Activated T-helper 17 cell treated with anti-CD3 and anti-CD28 coated beads, Interleukin-2, amount 50 U/mL, for 72 hours (primary cell): ENCODE measurements around the gene MAML2. TPM values are rescaled to one million over a fixed set of nuclear protein-coding genes. Genes with fewer than 3 reads are reported as not detected.

Experiments used
- ATAC-seq: fragments of 150-1000 bp; cut with Tn5 transposase; replicated peaks from 2 replicates; pipeline ENCODE4 v1.10.0; 2021; ENCODE audit warnings: mild to moderate bottlenecking, moderate library complexity
- H3K27ac Mint-ChIP-seq: one replicate; pipeline ENCODE4 v1.8.0; 2022; ENCODE audit warnings: mixed read lengths
- H3K27me3 Mint-ChIP-seq: one replicate; pipeline ENCODE4 v1.8.0; 2022; ENCODE audit warnings: mixed read lengths
- H3K36me3 Mint-ChIP-seq: one replicate; pipeline ENCODE4 v1.8.0; 2022; ENCODE audit warnings: low read depth, mild to moderate bottlenecking, mixed read lengths
- H3K4me1 Mint-ChIP-seq: one replicate; pipeline ENCODE4 v1.8.0; 2022; ENCODE audit warnings: mixed read lengths
- H3K4me3 Mint-ChIP-seq: one replicate; pipeline ENCODE4 v1.8.0; 2022; ENCODE audit warnings: mild to moderate bottlenecking, mixed read lengths
- H3K9me3 Mint-ChIP-seq: one replicate; pipeline ENCODE4 v1.8.0; 2022; ENCODE audit warnings: mixed read lengths
- total RNA-seq, 2 donors: library from RNA; stranded (reverse); gene quantifications; one replicate each; pipeline ENCODE4 v1.2.3, GENCODE V29; 2022

Gene MAML2
- total RNA-seq, 2 donors from 2014 or later = 11.2 to 17.4 TPM

DNA sequence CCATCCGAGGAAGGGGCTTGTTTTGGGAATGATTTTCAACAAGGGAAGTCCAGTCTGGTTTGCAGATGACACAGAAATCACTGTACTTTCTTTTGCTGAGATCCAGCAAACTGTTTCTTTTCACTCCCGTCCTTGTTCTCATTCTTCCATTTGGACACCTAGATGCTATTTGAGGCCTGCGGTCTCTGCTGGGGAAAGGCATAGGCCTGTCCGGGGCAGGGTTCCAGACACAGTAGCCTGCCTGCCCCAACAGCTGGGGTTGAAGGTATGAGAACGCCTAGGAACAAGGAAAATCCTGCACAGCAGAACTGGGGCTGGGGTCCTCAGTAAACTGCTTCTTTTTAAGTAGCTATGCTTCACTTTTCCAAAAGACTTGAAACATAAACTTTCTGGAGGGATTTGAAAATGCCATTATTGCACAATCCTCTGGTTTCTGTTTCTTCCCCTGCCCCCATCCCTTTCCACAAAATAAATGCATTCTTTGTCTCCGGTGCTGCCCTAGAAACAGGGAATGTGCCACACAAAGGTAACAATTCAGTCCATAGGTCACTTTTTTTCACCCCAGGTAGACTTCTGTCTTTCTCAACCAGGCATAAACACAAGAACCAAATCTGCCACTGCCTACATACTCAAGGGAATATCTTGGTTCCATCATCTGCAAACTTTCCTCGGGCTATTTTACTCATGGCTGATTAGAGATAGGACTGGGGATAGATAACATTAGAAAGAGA lies 244.3 kb downstream of the MAML2 start:
- H3K27me3 Mint-ChIP-seq = no peaks in the 10 kb centered on the region
- H3K4me3 Mint-ChIP-seq = no peak overlapping the region
- no peaks in the 10 kb centered on the region for H3K9me3 Mint-ChIP-seq
- H3K36me3 Mint-ChIP-seq = peaks cover 5% of the 10 kb centered on the region
- H3K4me1 Mint-ChIP-seq = peaks cover 15% of the 10 kb centered on the region
- ATAC-seq = no peak
- no peak overlapping the region for H3K27ac Mint-ChIP-seq

DNA sequence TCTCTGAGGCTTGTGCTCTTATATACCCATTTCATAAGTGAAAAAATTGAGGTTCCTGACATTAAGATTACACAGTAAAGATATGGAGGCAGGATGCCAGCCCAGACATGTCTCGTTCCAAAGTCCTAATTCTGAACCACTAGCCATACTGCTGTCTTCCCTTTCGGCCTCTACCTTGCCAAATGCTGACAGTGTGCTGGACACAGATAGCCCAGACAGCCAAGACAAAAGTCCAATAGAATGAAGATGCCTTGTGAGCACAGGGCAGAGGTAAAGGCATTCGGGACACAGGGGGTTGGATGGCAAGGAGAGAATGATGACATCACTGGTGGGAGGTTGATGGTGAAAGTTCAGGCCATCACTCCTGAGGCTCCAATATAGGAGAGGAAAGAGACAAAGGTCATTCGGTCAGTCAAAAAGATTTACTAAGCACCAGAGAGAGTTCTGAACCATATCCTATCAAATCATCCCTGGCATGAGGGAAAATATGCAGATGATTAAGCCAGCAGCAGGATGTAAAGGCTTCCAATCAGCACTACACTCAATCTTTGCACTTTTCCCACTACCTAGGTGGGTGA lies 245.1 kb downstream of the MAML2 start:
- H3K4me3 Mint-ChIP-seq = no peak overlapping the region
- no peaks in the 10 kb centered on the region for H3K9me3 Mint-ChIP-seq
- H3K27me3 Mint-ChIP-seq = no peaks in the 10 kb centered on the region
- no peak for ATAC-seq
- no peak overlapping the region for H3K27ac Mint-ChIP-seq
- peaks cover 12% of the 10 kb centered on the region for H3K36me3 Mint-ChIP-seq
- H3K4me1 Mint-ChIP-seq = peaks cover 13% of the 10 kb centered on the region

DNA sequence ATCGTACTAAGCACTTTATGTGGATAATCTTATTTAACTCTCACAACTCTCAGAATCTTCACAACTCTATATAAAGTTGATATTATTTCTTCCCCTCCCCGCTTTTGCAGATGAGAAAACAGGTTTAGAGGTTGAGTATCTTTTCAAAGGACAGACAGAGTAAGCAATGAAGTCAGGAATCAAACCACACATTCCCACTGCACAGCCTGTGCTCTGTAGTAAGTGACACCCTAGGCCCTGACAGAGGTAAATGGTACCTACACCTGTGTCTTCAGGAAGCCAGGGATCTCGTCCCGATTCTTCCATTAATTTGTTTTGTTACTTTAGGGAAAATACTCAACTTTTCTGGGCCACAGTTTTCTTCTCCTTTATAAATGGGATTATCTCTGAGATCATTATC lies 246.6 kb downstream of the MAML2 start:
- ATAC-seq = no peak
- H3K27me3 Mint-ChIP-seq = no peaks in the 10 kb centered on the region
- no peaks in the 10 kb centered on the region for H3K9me3 Mint-ChIP-seq
- peaks cover 28% of the 10 kb centered on the region for H3K36me3 Mint-ChIP-seq
- H3K4me3 Mint-ChIP-seq = no peak overlapping the region
- H3K27ac Mint-ChIP-seq = peak overlapping the region; percentile 17
- H3K4me1 Mint-ChIP-seq = peaks cover 19% of the 10 kb centered on the region

DNA sequence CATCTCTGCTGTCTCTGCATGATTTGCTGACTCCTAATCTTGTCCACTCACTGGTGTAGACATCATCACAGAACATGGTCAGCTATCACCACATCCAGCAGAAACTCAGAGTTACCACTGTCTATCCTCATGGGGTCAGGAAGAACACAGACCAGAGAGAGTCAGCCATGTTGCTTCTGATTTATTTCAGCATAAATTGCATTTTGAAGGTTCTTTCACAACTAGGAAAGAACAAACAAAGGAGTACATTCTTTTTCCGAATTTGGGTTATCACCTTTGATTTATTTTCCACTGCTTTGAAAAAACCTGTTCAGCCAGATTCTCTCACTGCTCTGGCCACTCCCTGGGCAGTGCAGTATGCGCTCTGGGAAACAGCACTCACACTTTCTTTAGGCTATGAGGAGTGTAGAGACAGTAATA lies 247.1 kb downstream of the MAML2 start:
- Mint-ChIP-seq H3K4me1 (peaks cover 23% of the 10 kb centered on the region), H3K27me3 (no peaks in the 10 kb centered on the region), H3K36me3 (peaks cover 33% of the 10 kb centered on the region), H3K27ac (no peak overlapping the region), H3K9me3 (no peaks in the 10 kb centered on the region), H3K4me3 (no peak overlapping the region)
- no peak for ATAC-seq

DNA sequence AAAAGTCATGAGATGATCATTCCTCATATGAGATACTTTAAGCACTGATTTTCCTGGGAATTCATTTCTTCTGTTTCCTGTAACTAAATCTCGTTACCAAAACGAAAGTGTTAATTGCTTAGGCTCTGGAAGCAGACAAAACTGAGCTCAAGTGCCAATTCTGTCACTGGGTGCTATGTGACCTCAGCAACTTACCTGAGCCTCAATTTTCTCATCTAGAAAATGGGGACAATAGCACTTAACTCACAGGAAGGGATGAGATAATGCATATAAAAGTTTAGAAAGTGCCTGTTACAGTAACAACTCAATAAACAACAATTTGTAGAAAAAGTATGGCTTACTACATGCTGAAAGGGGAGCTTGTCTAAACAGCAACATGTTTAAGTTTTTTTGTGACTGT lies 248.8 kb downstream of the MAML2 start:
- H3K4me3 Mint-ChIP-seq = peak overlapping the region; percentile 21
- ATAC-seq = no peak
- no peaks in the 10 kb centered on the region for H3K27me3 Mint-ChIP-seq
- H3K4me1 Mint-ChIP-seq = peaks cover 20% of the 10 kb centered on the region
- no peak overlapping the region for H3K27ac Mint-ChIP-seq
- H3K9me3 Mint-ChIP-seq = no peaks in the 10 kb centered on the region
- H3K36me3 Mint-ChIP-seq = peaks cover 42% of the 10 kb centered on the region

DNA sequence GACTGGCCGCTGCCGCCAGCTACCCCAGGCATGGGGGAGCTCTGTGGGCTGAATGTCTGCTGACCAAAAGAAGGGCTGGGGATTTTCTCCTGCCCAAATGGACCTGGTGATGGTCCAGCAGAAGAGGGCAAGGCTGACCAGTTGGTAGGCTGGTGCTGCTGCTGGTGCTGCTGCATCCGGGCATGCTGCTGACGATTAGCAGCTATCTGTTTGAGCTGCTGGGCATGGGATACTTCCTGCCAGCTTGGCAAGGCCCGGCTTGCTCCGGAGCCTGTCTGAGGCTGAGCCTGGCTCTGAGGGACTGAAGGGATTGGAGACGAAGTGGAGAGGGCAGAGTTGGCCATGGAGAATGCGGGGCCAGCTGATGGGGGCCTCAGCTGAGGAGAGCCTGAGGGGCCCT lies 250.5 kb downstream of the MAML2 start:
- peak overlapping the region; percentile 49 for H3K4me3 Mint-ChIP-seq
- ATAC-seq = no peak
- peak overlapping the region; percentile 18 for H3K27ac Mint-ChIP-seq
- H3K4me1 Mint-ChIP-seq = peaks cover 26% of the 10 kb centered on the region
- peaks cover 48% of the 10 kb centered on the region for H3K36me3 Mint-ChIP-seq
- H3K9me3 Mint-ChIP-seq = no peaks in the 10 kb centered on the region
- H3K27me3 Mint-ChIP-seq = no peaks in the 10 kb centered on the region

DNA sequence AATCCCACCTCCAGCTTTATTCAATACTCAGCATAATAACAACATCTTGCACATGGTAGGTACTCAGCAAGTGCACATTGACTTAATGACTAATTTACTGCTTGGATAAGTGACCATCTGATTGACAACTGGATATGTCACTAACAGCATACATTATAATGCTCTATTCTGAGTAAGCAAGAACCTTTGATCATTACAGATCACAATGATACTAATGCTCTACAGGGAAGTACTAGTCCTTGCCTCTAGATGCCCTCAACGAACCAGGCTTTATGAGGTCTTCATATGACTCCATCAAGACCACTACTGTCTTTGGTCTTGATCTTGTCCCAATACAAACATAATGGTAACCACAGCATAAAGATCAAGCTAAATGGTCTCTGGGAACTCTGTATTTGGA lies 251.5 kb downstream of the MAML2 start:
- no peaks in the 10 kb centered on the region for H3K9me3 Mint-ChIP-seq
- no peaks in the 10 kb centered on the region for H3K27me3 Mint-ChIP-seq
- H3K4me1 Mint-ChIP-seq = peaks cover 26% of the 10 kb centered on the region
- H3K4me3 Mint-ChIP-seq = peak overlapping the region; percentile 49
- ATAC-seq = peak; percentile 88
- peaks cover 48% of the 10 kb centered on the region for H3K36me3 Mint-ChIP-seq
- no peak overlapping the region for H3K27ac Mint-ChIP-seq

DNA sequence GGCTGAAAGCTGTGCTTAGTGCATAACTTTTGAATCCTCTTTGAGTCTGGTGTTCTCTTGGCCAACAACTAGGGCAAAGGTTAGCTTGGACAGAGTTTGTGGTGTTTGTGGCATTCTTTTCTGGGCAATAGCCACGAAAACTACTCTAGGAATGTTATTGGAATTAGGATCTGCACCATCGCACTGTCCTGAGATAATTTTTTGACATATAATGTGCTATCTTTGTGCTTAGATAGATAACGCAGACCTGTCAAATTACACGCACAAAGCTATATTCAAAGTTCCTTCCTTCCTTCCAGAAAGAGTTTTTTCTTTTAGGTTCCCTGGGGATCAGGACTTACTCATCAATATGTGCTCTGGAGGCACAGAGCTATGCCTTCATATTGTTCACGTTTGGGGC lies 252.3 kb downstream of the MAML2 start:
- Mint-ChIP-seq H3K4me1 (peaks cover 25% of the 10 kb centered on the region), H3K4me3 (no peak overlapping the region), H3K9me3 (no peaks in the 10 kb centered on the region), H3K36me3 (peaks cover 48% of the 10 kb centered on the region), H3K27ac (no peak overlapping the region), H3K27me3 (no peaks in the 10 kb centered on the region)
- ATAC-seq = no peak

DNA sequence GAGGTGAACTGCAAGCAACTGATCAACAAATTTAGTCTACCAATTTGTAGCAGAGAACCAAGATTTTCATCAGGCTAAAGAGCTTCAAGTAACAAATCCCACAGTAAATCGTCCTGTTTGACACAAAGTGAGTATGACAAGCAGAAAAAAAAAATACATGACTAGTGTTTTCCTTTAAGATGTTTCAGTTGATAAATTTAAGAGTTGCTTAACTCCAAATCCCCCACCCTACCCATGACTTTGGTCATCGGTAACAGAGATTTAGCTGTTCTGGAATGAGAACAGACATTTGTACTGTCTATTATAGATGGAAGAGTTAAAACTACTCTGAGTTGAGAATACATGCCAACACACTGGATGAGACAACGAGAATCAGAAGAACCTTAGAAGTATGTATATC lies 254.1 kb downstream of the MAML2 start:
- Mint-ChIP-seq H3K9me3 (no peaks in the 10 kb centered on the region), H3K4me1 (peaks cover 34% of the 10 kb centered on the region), H3K36me3 (peaks cover 45% of the 10 kb centered on the region), H3K27me3 (no peaks in the 10 kb centered on the region), H3K4me3 (no peak overlapping the region), H3K27ac (peak overlapping the region; percentile 44)
- no peak for ATAC-seq

DNA sequence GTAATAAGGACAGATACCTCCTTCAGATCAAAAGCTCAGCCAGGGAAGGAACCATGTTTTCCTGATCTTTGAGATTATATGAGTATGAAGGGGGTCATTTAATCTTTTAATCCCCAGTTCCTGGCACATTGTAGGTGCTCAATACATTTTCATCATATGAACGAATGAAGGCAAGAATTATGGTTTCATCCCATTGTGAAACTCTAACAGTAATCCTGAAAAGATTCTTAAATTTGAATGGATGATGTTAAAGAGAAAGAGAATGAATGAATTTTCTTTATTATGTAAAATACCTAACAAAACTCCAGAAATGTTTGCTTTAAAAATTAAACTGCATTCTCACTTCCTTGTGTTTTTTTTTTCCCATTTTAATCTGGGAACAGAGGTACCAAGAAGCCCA lies 256.9 kb downstream of the MAML2 start:
- no peaks in the 10 kb centered on the region for H3K27me3 Mint-ChIP-seq
- H3K4me3 Mint-ChIP-seq = no peak overlapping the region
- ATAC-seq = no peak
- no peaks in the 10 kb centered on the region for H3K9me3 Mint-ChIP-seq
- H3K36me3 Mint-ChIP-seq = peaks cover 17% of the 10 kb centered on the region
- H3K4me1 Mint-ChIP-seq = peaks cover 24% of the 10 kb centered on the region
- H3K27ac Mint-ChIP-seq = peak overlapping the region; percentile 61

DNA sequence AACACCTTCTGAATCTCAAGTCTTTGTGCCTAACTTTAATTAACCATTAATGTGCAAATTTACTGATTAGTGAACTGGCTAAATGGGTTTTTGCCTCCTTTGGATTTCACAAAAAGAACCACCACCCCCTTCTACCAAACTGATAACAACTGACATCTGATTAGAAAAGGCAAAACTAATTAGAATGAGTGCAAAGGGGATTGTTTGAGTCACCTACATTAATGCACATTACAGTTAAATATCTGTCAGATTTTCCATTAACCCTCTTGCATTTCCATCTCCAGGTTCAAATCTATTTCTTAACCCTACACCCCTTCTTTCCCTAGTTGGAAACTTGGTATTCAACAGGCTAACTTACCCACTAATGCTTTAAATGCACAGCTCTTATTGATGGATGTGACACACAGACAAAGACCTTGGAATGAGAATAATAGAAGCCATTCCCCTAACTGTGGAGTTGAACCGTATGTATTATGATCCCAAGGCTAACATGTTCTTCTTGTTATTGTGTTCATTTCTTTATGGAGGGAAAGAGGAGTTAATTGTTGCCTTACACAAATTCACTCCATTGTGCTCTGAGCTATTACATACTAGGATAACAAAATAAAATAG lies 257.6 kb downstream of the MAML2 start:
- peak; percentile 26 for ATAC-seq
- H3K4me1 Mint-ChIP-seq = peaks cover 23% of the 10 kb centered on the region
- no peak overlapping the region for H3K4me3 Mint-ChIP-seq
- peak overlapping the region; percentile 61 for H3K27ac Mint-ChIP-seq
- H3K36me3 Mint-ChIP-seq = peaks cover 12% of the 10 kb centered on the region
- no peaks in the 10 kb centered on the region for H3K9me3 Mint-ChIP-seq
- H3K27me3 Mint-ChIP-seq = no peaks in the 10 kb centered on the region

DNA sequence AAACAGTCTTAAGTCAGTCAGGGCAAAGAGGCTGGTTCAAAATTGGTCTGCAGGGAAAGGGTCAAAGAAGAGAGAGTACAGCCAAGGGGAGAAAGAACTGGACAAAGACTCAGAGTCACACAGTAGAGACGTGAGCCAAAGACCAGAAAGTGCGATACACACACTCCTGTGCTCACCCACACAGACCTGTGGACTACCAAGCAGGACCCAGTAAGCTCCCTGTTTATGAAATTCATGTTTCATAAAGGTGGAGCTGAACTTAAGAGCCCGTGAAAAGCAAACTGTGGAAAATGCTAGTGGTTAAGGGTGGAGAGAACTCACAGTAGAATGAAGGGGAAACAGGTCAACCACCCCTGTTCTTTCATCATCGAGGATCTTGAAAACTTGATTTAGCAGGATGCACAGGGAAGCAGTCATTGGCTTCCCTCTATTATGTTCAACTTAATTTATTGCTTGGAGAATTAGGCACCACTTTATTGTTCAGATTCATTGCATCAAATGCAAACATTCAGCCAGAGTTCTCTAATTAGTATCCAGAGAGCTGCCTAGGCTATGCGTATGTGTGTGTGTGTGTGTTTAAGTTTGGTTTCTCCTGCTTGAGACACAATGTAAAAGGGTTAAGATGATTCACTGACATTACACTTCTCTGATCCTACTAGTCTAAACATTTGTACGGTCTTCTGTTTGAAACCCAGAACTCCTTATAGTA lies 258.2 kb downstream of the MAML2 start:
- H3K9me3 Mint-ChIP-seq = no peaks in the 10 kb centered on the region
- peaks cover 12% of the 10 kb centered on the region for H3K36me3 Mint-ChIP-seq
- peak overlapping the region; percentile 61 for H3K27ac Mint-ChIP-seq
- no peaks in the 10 kb centered on the region for H3K27me3 Mint-ChIP-seq
- H3K4me3 Mint-ChIP-seq = no peak overlapping the region
- ATAC-seq = peak; percentile 65
- H3K4me1 Mint-ChIP-seq = peaks cover 27% of the 10 kb centered on the region

DNA sequence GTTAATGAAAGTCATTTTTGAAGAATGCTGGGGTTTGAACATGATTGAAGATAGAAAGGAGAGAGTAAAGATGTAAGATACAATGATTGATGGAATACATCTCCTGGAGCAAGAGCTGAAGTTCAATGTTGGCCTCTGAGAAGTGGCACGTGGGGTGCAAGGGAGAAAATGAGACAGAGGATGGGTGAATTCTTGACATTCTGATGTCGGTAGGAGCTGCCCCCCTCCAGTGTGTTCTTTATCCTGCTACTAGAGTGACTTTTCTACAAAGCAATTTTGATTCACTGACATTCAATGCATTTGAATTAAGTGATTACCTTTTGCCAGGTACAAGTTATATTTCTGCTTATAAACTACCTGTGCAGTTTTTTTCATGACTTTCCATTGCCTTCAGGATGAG lies 260.1 kb downstream of the MAML2 start:
- peaks cover 2% of the 10 kb centered on the region for H3K9me3 Mint-ChIP-seq
- no peak for ATAC-seq

DNA sequence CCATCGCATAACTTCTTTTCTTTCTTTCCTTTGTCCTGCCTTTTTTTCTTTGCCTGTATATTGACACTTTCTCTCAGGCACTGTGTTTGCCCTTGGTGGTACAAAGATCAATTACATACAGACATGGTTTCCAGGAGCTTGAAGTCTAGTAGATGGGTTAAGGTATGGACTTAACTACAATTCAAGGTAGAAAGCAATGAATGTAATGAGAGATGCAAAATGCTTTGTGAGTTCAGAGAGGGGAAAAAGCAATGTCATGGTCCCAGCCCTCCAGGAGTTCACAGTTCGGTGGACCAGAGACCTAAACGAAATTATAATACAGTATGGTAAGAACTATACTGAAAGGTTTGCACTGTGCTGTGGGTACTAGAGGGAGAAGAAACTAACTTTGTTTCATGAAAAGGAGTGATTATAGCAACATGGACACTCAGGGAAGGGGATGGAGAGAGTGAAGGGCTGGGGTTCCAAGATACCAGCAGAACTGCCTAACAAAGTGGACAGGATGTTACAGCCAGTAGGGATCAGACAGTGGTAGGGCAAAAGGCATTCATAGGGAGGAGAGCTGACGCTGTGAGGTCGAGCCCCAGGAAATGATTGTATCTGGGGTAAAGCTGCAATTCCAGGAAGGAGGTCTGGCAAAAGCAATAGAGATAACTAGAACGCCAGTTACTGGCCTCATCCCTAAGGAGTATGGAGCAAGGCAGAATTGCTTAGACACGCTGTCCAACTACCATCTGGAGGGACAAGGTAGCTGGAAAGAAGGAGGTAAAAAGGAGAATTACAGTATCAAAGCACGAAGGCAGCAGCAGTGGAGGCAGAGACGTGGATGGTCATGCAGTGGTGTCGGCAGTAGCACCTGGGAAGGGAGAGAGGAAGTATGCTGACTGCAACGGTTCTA lies 260.7 kb downstream of the MAML2 start:
- H3K9me3 Mint-ChIP-seq = peaks cover 3% of the 10 kb centered on the region
- no peak for ATAC-seq
- no peak overlapping the region for H3K4me3 Mint-ChIP-seq
- peaks cover 7% of the 10 kb centered on the region for H3K36me3 Mint-ChIP-seq
- H3K27me3 Mint-ChIP-seq = no peaks in the 10 kb centered on the region
- peaks cover 27% of the 10 kb centered on the region for H3K4me1 Mint-ChIP-seq
- no peak overlapping the region for H3K27ac Mint-ChIP-seq

More for the DNA sequence above, 260.1 kb downstream of the MAML2 start:
- peaks cover 2% of the 10 kb centered on the region for H3K36me3 Mint-ChIP-seq
- peaks cover 25% of the 10 kb centered on the region for H3K4me1 Mint-ChIP-seq
- no peak overlapping the region for H3K27ac Mint-ChIP-seq
- no peak overlapping the region for H3K4me3 Mint-ChIP-seq
- no peaks in the 10 kb centered on the region for H3K27me3 Mint-ChIP-seq
